Measurements from ENCODE around the gene UNC13B. TPM values are rescaled to one million over a fixed set of nuclear protein-coding genes. Genes with fewer than 3 reads are reported as not detected.

The UNC13B gene
- total and polyA plus RNA-seq, 9 of the 15 experiments (the other 6 are each of a cell fraction or from before 2014, with no cell fraction given) = 2.4 to 11.5 (median 8.6) TPM

DNA sequence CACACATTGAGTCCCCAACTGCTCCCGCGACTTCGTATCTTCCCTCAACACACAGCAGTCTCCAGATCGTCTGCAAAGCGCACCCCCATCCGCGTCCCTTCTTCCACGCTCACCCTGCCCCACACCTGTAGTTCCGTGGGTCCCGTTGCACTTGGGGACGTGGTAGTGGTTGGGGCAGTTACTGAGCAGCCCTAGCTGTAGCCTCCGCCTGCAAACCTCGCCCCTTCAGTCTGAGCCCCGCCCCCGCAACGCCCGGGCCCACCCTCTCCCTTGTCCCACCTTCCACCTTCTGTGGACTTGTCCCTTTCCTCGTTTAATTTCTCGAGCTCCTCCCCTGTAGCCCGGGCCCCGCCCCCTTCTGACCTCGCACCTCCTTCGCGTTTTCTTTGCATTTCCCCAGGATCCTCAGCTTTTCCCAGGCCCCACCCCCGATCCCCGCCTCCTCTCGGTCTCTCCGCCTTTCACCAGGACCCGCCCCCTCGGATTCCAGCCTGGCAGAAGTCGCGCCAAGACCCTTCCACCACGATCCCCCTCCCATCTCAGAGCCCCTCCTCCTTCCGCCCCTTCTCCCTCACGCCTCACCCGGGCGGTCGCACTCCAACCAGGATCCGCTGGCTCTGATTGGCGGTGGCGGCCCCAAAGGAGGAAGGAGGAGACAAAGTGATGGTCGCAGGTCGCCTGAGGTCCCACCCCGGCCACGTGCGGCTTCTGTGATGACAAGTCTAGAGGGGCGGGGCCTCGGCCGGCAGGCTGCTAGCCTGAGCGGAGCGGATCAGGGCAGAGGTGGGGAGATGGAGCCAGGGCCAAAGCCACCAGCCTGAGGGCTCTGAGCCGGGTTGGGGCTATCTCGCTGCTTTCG, 45.9 kb upstream of the UNC13B start, which contains the start of gene ATOSB (continued):
- TF ChIP-seq, protein P1, sequence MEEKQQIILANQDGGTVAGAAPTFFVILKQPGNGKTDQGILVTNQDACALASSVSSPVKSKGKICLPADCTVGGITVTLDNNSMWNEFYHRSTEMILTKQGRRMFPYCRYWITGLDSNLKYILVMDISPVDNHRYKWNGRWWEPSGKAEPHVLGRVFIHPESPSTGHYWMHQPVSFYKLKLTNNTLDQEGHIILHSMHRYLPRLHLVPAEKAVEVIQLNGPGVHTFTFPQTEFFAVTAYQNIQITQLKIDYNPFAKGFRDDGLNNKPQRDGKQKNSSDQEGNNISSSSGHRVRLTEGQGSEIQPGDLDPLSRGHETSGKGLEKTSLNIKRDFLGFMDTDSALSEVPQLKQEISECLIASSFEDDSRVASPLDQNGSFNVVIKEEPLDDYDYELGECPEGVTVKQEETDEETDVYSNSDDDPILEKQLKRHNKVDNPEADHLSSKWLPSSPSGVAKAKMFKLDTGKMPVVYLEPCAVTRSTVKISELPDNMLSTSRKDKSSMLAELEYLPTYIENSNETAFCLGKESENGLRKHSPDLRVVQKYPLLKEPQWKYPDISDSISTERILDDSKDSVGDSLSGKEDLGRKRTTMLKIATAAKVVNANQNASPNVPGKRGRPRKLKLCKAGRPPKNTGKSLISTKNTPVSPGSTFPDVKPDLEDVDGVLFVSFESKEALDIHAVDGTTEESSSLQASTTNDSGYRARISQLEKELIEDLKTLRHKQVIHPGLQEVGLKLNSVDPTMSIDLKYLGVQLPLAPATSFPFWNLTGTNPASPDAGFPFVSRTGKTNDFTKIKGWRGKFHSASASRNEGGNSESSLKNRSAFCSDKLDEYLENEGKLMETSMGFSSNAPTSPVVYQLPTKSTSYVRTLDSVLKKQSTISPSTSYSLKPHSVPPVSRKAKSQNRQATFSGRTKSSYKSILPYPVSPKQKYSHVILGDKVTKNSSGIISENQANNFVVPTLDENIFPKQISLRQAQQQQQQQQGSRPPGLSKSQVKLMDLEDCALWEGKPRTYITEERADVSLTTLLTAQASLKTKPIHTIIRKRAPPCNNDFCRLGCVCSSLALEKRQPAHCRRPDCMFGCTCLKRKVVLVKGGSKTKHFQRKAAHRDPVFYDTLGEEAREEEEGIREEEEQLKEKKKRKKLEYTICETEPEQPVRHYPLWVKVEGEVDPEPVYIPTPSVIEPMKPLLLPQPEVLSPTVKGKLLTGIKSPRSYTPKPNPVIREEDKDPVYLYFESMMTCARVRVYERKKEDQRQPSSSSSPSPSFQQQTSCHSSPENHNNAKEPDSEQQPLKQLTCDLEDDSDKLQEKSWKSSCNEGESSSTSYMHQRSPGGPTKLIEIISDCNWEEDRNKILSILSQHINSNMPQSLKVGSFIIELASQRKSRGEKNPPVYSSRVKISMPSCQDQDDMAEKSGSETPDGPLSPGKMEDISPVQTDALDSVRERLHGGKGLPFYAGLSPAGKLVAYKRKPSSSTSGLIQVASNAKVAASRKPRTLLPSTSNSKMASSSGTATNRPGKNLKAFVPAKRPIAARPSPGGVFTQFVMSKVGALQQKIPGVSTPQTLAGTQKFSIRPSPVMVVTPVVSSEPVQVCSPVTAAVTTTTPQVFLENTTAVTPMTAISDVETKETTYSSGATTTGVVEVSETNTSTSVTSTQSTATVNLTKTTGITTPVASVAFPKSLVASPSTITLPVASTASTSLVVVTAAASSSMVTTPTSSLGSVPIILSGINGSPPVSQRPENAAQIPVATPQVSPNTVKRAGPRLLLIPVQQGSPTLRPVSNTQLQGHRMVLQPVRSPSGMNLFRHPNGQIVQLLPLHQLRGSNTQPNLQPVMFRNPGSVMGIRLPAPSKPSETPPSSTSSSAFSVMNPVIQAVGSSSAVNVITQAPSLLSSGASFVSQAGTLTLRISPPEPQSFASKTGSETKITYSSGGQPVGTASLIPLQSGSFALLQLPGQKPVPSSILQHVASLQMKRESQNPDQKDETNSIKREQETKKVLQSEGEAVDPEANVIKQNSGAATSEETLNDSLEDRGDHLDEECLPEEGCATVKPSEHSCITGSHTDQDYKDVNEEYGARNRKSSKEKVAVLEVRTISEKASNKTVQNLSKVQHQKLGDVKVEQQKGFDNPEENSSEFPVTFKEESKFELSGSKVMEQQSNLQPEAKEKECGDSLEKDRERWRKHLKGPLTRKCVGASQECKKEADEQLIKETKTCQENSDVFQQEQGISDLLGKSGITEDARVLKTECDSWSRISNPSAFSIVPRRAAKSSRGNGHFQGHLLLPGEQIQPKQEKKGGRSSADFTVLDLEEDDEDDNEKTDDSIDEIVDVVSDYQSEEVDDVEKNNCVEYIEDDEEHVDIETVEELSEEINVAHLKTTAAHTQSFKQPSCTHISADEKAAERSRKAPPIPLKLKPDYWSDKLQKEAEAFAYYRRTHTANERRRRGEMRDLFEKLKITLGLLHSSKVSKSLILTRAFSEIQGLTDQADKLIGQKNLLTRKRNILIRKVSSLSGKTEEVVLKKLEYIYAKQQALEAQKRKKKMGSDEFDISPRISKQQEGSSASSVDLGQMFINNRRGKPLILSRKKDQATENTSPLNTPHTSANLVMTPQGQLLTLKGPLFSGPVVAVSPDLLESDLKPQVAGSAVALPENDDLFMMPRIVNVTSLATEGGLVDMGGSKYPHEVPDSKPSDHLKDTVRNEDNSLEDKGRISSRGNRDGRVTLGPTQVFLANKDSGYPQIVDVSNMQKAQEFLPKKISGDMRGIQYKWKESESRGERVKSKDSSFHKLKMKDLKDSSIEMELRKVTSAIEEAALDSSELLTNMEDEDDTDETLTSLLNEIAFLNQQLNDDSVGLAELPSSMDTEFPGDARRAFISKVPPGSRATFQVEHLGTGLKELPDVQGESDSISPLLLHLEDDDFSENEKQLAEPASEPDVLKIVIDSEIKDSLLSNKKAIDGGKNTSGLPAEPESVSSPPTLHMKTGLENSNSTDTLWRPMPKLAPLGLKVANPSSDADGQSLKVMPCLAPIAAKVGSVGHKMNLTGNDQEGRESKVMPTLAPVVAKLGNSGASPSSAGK (IDR thresholded peaks at IDR 0.05) = peak; percentile 84
- TF ChIP-seq TAF1 (IDR thresholded peaks at IDR 0.05; ENCODE audit: control insufficient read depth, extremely low read depth, insufficient read depth, low read length, severe bottlenecking) (peak; percentile 16), EGR1 (conservative IDR thresholded peaks at IDR 0.05) (peak; percentile 80), NFIX (CRISPR knock-in tag; IDR thresholded peaks at IDR 0.05; ENCODE audit: low read depth) (no peak), MAZ (CRISPR knock-in tag; conservative IDR thresholded peaks at IDR 0.05 in 1 of 2, IDR thresholded peaks at IDR 0.05 in 1 of 2) (peak in 1 of 2 experiments; percentile 38; a peak in 2 of 4 replicates), CREB1 (IDR thresholded peaks at IDR 0.05) (peak; percentile 35; the same call in 1 of the 2 replicates), CREB1 (CRISPR knock-in tag; IDR thresholded peaks at IDR 0.05) (0 out of 2 replicates have a peak, but pooled peaks have one; percentile 34), TCF7 (IDR thresholded peaks at IDR 0.05; ENCODE audit: borderline replicate concordance) (no peak)
- TF ChIP-seq, protein P2, sequence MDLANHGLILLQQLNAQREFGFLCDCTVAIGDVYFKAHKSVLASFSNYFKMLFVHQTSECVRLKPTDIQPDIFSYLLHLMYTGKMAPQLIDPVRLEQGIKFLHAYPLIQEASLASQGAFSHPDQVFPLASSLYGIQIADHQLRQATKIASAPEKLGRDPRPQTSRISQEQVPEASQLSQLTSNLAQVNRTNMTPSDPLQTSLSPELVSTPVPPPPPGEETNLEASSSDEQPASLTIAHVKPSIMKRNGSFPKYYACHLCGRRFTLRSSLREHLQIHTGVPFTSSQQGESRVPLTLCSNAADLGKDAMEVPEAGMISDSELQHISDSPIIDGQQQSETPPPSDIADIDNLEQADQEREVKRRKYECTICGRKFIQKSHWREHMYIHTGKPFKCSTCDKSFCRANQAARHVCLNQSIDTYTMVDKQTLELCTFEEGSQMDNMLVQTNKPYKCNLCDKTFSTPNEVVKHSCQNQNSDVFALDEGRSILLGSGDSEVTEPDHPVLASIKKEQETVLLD (IDR thresholded peaks at IDR 0.05) = no peak
- TF ChIP-seq, protein P3, sequence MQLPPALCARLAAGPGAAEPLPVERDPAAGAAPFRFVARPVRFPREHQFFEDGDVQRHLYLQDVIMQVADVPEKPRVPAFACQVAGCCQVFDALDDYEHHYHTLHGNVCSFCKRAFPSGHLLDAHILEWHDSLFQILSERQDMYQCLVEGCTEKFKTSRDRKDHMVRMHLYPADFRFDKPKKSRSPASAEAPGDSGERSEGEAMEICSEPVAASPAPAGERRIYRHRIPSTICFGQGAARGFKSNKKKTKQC (CRISPR knock-in tag; IDR thresholded peaks at IDR 0.05) = peak; percentile 42; the same call in 1 of the 2 replicates
